IMR-90 (cell line): Measurements from ENCODE around the gene PDRG1. TPM values are rescaled to one million over a fixed set of nuclear protein-coding genes. Genes with fewer than 3 reads are reported as not detected.

Experiments used
- ATAC-seq: fragments of 200-7000 bp; cut with Tn5 transposase; 2 replicates; pipeline ENCODE4 v1.9.1; 2020; ENCODE audit warnings: low read depth, mild to moderate bottlenecking, moderate library complexity
- BruUV-seq: library from RNA; stranded (reverse); fragments of 400-500 nt; replicated peaks from 2 replicates; lab custom pipeline; 2021; lab: Mats Ljungman, UMichigan
- CTCF ChIA-PET: fragments of 300-600 bp; formaldehyde crosslinking; extraction: SDS; loops from one replicate; lab custom pipeline; 2021; ENCODE audit warnings: antibody characterized with exemption; lab: Yijun Ruan, JAX
- POLR2A ChIA-PET: fragments of 300-600 bp; sonication (Branson Sonifier 250); formaldehyde crosslinking; loops from one replicate; lab custom pipeline; 2022; ENCODE audit warnings: antibody characterized with exemption; ENCODE audit not compliant: unreplicated experiment; lab: Charles Lee
- DNase-seq: peaks from one replicate; pipeline ENCODE4 v3.0.0; 2013
- H2AFZ ChIP-seq: replicated peaks from 2 replicates; pipeline ENCODE3; 2013; ENCODE audit warnings: low read length, mild to moderate bottlenecking; ENCODE audit not compliant: poor library complexity
- H2AK5ac ChIP-seq: 2 replicates; pipeline ENCODE4 v1.6.1; 2013; ENCODE audit warnings: low read depth, low read length, inconsistent platforms
- H2AK9ac ChIP-seq: replicated peaks from 2 replicates; pipeline ENCODE3; 2013; ENCODE audit warnings: mild to moderate bottlenecking, low read depth, low read length, moderate library complexity; ENCODE audit not compliant: poor library complexity
- H2BK120ac ChIP-seq: 2 replicates; pipeline ENCODE4 v1.6.1; 2013; ENCODE audit warnings: low read depth, low read length, inconsistent platforms
- H2BK15ac ChIP-seq: 3 replicates; pipeline ENCODE4 v1.6.1; 2013; ENCODE audit warnings: low read depth, low read length, inconsistent platforms
- H2BK20ac ChIP-seq: 2 replicates; pipeline ENCODE4 v1.6.1; 2013; ENCODE audit warnings: low read depth, mild to moderate bottlenecking, inconsistent platforms, low read length, moderate library complexity
- H2BK5ac ChIP-seq: 2 replicates; pipeline ENCODE4 v1.6.1; 2013; ENCODE audit warnings: mild to moderate bottlenecking, low read depth, low read length, inconsistent platforms; ENCODE audit not compliant: poor library complexity, severe bottlenecking
- H3K14ac ChIP-seq: replicated peaks from 2 replicates; pipeline ENCODE4 v1.6.1; 2013; ENCODE audit warnings: low read depth, low read length, inconsistent platforms
- H3K18ac ChIP-seq: 2 replicates; pipeline ENCODE4 v1.6.1; 2013; ENCODE audit warnings: low read depth, low read length, control low read depth
- H3K23ac ChIP-seq: 2 replicates; pipeline ENCODE4 v1.6.1; 2013; ENCODE audit warnings: low read depth, low read length, inconsistent platforms
- H3K27ac ChIP-seq: 2 replicates; pipeline ENCODE4 v1.5.1; 2013; ENCODE audit warnings: mild to moderate bottlenecking, control low read depth, low read length; ENCODE audit not compliant: insufficient read depth
- H3K27me3 ChIP-seq: 2 replicates; pipeline ENCODE4 v1.6.1; 2013; ENCODE audit warnings: low read length; ENCODE audit not compliant: control insufficient read depth, insufficient read depth
- H3K36me3 ChIP-seq: 2 replicates; pipeline ENCODE4 v1.6.1; 2013; ENCODE audit warnings: low read length, mixed read lengths; ENCODE audit not compliant: control insufficient read depth, insufficient read depth
- H3K4ac ChIP-seq: 2 replicates; pipeline ENCODE4 v1.6.1; 2013; ENCODE audit warnings: low read depth, low read length, inconsistent platforms
- H3K4me1 ChIP-seq: 2 replicates; pipeline ENCODE4 v1.6.1; 2013; ENCODE audit warnings: low read length, mixed read lengths; ENCODE audit not compliant: control insufficient read depth, insufficient read depth
- H3K4me2 ChIP-seq: 2 replicates; pipeline ENCODE4 v1.6.1; 2013; ENCODE audit warnings: low read depth, mild to moderate bottlenecking, control low read depth, low read length, moderate library complexity
- H3K4me3 ChIP-seq: 2 replicates; pipeline ENCODE4 v1.5.1; 2013; ENCODE audit warnings: low read depth, mild to moderate bottlenecking, control low read depth, low read length, moderate library complexity; ENCODE audit not compliant: insufficient read depth
- H3K56ac ChIP-seq: 2 replicates; pipeline ENCODE4 v1.6.1; 2013; ENCODE audit warnings: low read length, inconsistent platforms; ENCODE audit not compliant: insufficient read depth; ENCODE audit errors: extremely low read depth
- H3K79me1 ChIP-seq, 2 experiments: 2 replicates each; pipeline ENCODE4 v1.6.1; 2013; ENCODE audit warnings: low read length in 2 of 2, inconsistent platforms in 1 of 2, low read depth in 1 of 2
- H3K9ac ChIP-seq: 2 replicates; pipeline ENCODE4 v1.6.1; 2013; ENCODE audit warnings: low read depth, low read length, control low read depth
- H3K9me1 ChIP-seq: 2 replicates; pipeline ENCODE4 v1.6.1; 2013; ENCODE audit warnings: low read length, inconsistent platforms; ENCODE audit not compliant: insufficient read depth
- H3K9me3 ChIP-seq: 2 replicates; pipeline ENCODE4 v1.6.1; 2013; ENCODE audit warnings: low read length; ENCODE audit not compliant: control insufficient read depth, insufficient read depth
- H4K20me1 ChIP-seq: 2 replicates; pipeline ENCODE4 v1.6.1; 2013; ENCODE audit warnings: low read length, inconsistent platforms; ENCODE audit not compliant: insufficient read depth
- H4K5ac ChIP-seq: 2 replicates; pipeline ENCODE4 v1.6.1; 2013; ENCODE audit warnings: mild to moderate bottlenecking, low read depth, low read length, control low read depth
- H4K8ac ChIP-seq, 2 experiments: 2 replicates each; pipeline ENCODE4 v1.6.1; 2013; ENCODE audit warnings: low read depth in 2 of 2, low read length in 2 of 2, control low read depth in 1 of 2, inconsistent platforms in 1 of 2
- H4K91ac ChIP-seq: 2 replicates; pipeline ENCODE4 v1.6.1; 2013; ENCODE audit warnings: low read depth, low read length, inconsistent platforms; ENCODE audit not compliant: insufficient read depth
- BHLHE40 ChIP-seq: fragments of 150-350 bp; IDR thresholded peaks from 2 replicates; pipeline ENCODE4 v1.6.1; 2016; ENCODE audit warnings: mild to moderate bottlenecking, low read depth, low read length
- CHD1 ChIP-seq: IDR thresholded peaks from 2 replicates; pipeline ENCODE4 v1.6.1; 2012; ENCODE audit warnings: low read depth, low read length, improper control_type of control experiment
- CTCF ChIP-seq: conservative IDR thresholded peaks from 2 replicates; pipeline ENCODE4 v1.5.1; 2012; ENCODE audit warnings: mild to moderate bottlenecking, low read depth, low read length, improper control_type of control experiment
- ELK1 ChIP-seq: fragments of 150-350 bp; IDR thresholded peaks from 2 replicates; pipeline ENCODE4 v1.6.1; 2016; ENCODE audit warnings: low read depth, mild to moderate bottlenecking, low read length, moderate library complexity, borderline replicate concordance
- FOS ChIP-seq: fragments of 150-350 bp; IDR thresholded peaks from 2 replicates; pipeline ENCODE4 v1.6.1; 2016; ENCODE audit warnings: low read depth, low read length
- MAZ ChIP-seq: IDR thresholded peaks from 2 replicates; pipeline ENCODE4 v1.6.1; 2012; ENCODE audit warnings: low read depth, mild to moderate bottlenecking, low read length, improper control_type of control experiment, moderate library complexity, borderline replicate concordance
- NFE2L2 ChIP-seq: fragments of 150-350 bp; IDR thresholded peaks from 2 replicates; pipeline ENCODE4 v1.6.1; 2016; ENCODE audit warnings: low read depth, mild to moderate bottlenecking, low read length
- POLR2A ChIP-seq: IDR thresholded peaks from 2 replicates; pipeline ENCODE4 v1.6.1; 2012; ENCODE audit warnings: mild to moderate bottlenecking, low read depth, low read length
- RAD21 ChIP-seq: IDR thresholded peaks from 2 replicates; pipeline ENCODE4 v1.6.1; 2012; ENCODE audit warnings: low read length, improper control_type of control experiment
- RCOR1 ChIP-seq: IDR thresholded peaks from 2 replicates; pipeline ENCODE4 v1.6.1; 2012; ENCODE audit warnings: mild to moderate bottlenecking, low read length, improper control_type of control experiment; ENCODE audit not compliant: insufficient replicate concordance
- SMC3 ChIP-seq: fragments of 150-350 bp; IDR thresholded peaks from 2 replicates; pipeline ENCODE4 v1.6.1; 2016; ENCODE audit warnings: low read depth, mild to moderate bottlenecking, antibody characterized with exemption, low read length, moderate library complexity
- WGBS, 2 experiments: methylation state at CpG; one replicate each; pipeline versions ENCODE4 v1.1.5 to v1.1.7; 2013; ENCODE audit warnings: missing lambda C conversion rate in 2 of 2; ENCODE audit not compliant: insufficient read length in 1 of 2; ENCODE audit errors: extremely low coverage in 2 of 2; 5-methylcytosine and 5-hydroxymethylcytosine counted together
- dilution Hi-C: fragments of 300-500 bp; cut with HindIII; formaldehyde crosslinking; loops from one replicate; pipeline ENCODE4 v1.14.3; 2018; ENCODE audit warnings: low sequenced_read_pairs; ENCODE audit not compliant: unreplicated experiment
- in situ Hi-C: fragments of 300-500 bp; cut with MboI; formaldehyde crosslinking; loops from 3 replicates; pipeline ENCODE4 v1.14.3; 2019; ENCODE audit warnings: low sequenced_read_pairs, inconsistent platforms, mixed read lengths
- intact Hi-C: fragments of 100-400 bp; cut with micrococcal nuclease; formaldehyde crosslinking; loops from 2 replicates; pipeline ENCODE4 v1.10.0; 2022
- polyA plus RNA-seq, 3 experiments: library from polyadenylated mRNA; depleted of rRNA; stranded (reverse); fragments of >200 nt; gene quantifications; 2 replicates each; pipeline ENCODE4 v1.2.3, GENCODE V29; 2012; ENCODE audit warnings: low replicate concordance in 1 of 3
- total RNA-seq: library from RNA; depleted of rRNA; stranded (reverse); fragments of >200 nt; gene quantifications from 2 replicates; pipeline ENCODE4 v1.2.3, GENCODE V29; 2012
- TF ChIP-seq, protein P1 (sequence below): fragments of 150-350 bp; IDR thresholded peaks from 2 replicates; pipeline ENCODE4 v1.6.1; 2017; ENCODE audit warnings: mild to moderate bottlenecking, antibody characterized with exemption, low read length, low read depth

PDRG1 gene
- total and polyA plus RNA-seq, 2 of the 4 experiments (the other 2 are of a cell fraction), result 5.0 to 15.7 TPM

DNA sequence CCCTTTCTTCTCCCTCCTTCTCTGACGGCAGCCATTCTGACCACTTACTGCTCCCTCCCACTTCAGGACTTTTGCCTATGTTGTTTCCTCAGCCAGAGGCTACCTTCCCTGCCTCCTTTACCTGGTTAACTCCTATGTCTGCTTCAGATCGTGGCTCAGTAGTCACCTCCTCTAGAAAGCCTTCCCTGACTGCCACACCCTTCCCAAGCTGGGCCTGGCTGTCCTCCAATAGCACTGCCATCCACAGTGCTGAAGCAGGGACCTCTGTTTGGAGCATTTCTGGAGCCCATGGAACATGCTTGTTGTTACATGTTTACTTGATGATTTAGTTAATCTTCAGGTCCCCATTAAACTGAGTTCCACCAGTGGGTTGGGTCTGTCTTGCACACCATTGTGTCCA, 29.9 kb upstream of the PDRG1 start:
- H4K20me1 ChIP-seq, result no peaks in the 10 kb centered on the region
- no peaks in the 10 kb centered on the region for H3K4me1 ChIP-seq
- H3K4ac ChIP-seq, result no peak overlapping the region
- H3K9me1 ChIP-seq, result no peaks in the 10 kb centered on the region
- H2BK120ac ChIP-seq, result no peak overlapping the region
- no peak overlapping the region for H4K8ac ChIP-seq
- no peak for TF ChIP-seq CTCF
- no peak for TF ChIP-seq NFE2L2
- TF ChIP-seq POLR2A, result no peak
- no peak for TF ChIP-seq SMC3
- TF ChIP-seq FOS, result no peak
- TF ChIP-seq ELK1, result no peak
- TF ChIP-seq, protein P1, sequence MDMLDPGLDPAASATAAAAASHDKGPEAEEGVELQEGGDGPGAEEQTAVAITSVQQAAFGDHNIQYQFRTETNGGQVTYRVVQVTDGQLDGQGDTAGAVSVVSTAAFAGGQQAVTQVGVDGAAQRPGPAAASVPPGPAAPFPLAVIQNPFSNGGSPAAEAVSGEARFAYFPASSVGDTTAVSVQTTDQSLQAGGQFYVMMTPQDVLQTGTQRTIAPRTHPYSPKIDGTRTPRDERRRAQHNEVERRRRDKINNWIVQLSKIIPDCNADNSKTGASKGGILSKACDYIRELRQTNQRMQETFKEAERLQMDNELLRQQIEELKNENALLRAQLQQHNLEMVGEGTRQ, result no peak
- no peak for TF ChIP-seq CHD1
- no peak for TF ChIP-seq RAD21
- TF ChIP-seq MAZ, result no peak
- TF ChIP-seq BHLHE40, result no peak
- TF ChIP-seq RCOR1, result no peak
- H3K27me3 ChIP-seq, result peaks cover 39% of the 10 kb centered on the region
- no peak overlapping the region for H3K27ac ChIP-seq
- H4K5ac ChIP-seq, result no peak overlapping the region
- BruUV-seq, result no TSS peak
- H3K23ac ChIP-seq, result no peak overlapping the region
- dilution Hi-C loops, result no loop called here
- no peak overlapping the region for H3K9ac ChIP-seq
- H3K79me1 ChIP-seq, result no peaks in the 10 kb centered on the region
- WGBS, 2 experiments, result 75% methylated on average over 1 of the region's 2 CpGs; no CpG with 5 or more reads in 1 of the 2 experiments
- no peaks in the 10 kb centered on the region for H3K36me3 ChIP-seq
- H3K4me2 ChIP-seq, result no peak overlapping the region
- H2AK9ac ChIP-seq, result no peak overlapping the region
- no peak overlapping the region for H3K4me3 ChIP-seq
- POLR2A ChIA-PET, result no interaction called here
- H3K18ac ChIP-seq, result no peak overlapping the region
- H3K9me3 ChIP-seq, result no peaks in the 10 kb centered on the region
- DNase-seq, result no peak
- H3K14ac ChIP-seq, result no peak overlapping the region
- H3K56ac ChIP-seq, result no peak overlapping the region
- no peak overlapping the region for H2AFZ ChIP-seq
- intact Hi-C loops, result no loop called here
- H4K91ac ChIP-seq, result no peak overlapping the region
- no peak for ATAC-seq
- no peak overlapping the region for H2BK5ac ChIP-seq
- H2BK15ac ChIP-seq, result no peak overlapping the region
- CTCF ChIA-PET, result no interaction called here
- H2BK20ac ChIP-seq, result no peak overlapping the region
- H2AK5ac ChIP-seq, result no peak overlapping the region
- in situ Hi-C loops, result no loop called here
